GM13976 (cell line): ENCODE measurements around the gene MEIOSIN.

Experiments used
- DNase-seq: peaks from one replicate; pipeline ENCODE4 v3.0.0; 2012; ENCODE audit warnings: low spot score
- in situ Hi-C: fragments of 300-500 bp; cut with MboI; formaldehyde crosslinking; loops from one replicate; pipeline ENCODE4 v1.12.0; 2022; ENCODE audit warnings: low sequenced_read_pairs, mixed read lengths, inconsistent platforms; ENCODE audit not compliant: unreplicated experiment
- TF ChIP-seq, protein P1 (sequence below): IDR thresholded peaks from 2 replicates; pipeline ENCODE4 v1.5.1; 2012; ENCODE audit warnings: borderline replicate concordance, mild to moderate bottlenecking; ENCODE audit not compliant: insufficient read depth; ENCODE audit errors: extremely low read depth, missing control alignments, control extremely low read depth

The MEIOSIN gene

GRCh38 chr19:45801603-45802175, 68.5 kb downstream of the MEIOSIN start:
- in situ Hi-C loops: no loop called here
- DNase-seq: no peak
- TF ChIP-seq, protein P1, sequence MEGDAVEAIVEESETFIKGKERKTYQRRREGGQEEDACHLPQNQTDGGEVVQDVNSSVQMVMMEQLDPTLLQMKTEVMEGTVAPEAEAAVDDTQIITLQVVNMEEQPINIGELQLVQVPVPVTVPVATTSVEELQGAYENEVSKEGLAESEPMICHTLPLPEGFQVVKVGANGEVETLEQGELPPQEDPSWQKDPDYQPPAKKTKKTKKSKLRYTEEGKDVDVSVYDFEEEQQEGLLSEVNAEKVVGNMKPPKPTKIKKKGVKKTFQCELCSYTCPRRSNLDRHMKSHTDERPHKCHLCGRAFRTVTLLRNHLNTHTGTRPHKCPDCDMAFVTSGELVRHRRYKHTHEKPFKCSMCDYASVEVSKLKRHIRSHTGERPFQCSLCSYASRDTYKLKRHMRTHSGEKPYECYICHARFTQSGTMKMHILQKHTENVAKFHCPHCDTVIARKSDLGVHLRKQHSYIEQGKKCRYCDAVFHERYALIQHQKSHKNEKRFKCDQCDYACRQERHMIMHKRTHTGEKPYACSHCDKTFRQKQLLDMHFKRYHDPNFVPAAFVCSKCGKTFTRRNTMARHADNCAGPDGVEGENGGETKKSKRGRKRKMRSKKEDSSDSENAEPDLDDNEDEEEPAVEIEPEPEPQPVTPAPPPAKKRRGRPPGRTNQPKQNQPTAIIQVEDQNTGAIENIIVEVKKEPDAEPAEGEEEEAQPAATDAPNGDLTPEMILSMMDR: no peak

DNA sequence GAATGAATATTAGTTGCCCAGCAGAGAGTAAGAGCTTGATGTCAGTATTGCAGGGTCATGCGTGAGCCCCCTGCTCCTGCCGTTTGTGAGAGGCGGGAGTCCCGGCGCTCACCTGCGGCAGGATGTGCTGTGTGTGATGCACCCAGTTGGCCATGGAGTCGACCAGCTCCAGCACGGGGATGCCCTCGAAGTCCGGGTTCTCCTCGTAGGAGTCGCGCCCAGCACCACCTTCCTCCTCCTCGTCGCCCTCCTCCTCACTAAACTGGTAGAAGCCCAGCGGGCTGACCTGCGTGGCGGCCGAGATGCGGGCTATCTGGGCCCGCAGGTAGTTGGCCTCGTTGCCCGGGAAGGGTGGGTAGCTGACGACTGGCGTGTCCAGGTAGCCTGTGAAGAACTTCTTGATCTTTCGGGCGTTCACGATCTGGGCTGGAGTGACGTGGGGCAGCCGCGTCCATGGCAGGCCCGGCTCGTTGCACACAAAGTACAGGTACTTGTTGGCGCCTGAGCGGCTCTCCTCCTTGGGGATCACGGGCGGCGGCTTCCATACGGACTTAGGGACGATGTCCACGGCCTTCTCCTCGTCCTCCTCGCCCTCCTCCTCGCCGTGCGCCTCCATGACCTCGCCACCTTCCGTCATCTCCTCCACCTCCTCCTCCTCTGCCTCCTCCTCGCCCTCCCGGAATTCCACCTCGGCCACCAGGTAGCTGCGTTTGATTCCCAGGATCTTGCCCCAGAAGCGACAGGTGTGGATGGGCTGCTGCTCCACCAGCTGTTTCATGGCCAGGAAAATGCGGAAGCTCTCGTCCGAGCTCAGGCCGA, 71.1 kb downstream of the MEIOSIN start:
- no peak for DNase-seq
- TF ChIP-seq, protein P1: no peak
- in situ Hi-C loops: no loop called here

DNA sequence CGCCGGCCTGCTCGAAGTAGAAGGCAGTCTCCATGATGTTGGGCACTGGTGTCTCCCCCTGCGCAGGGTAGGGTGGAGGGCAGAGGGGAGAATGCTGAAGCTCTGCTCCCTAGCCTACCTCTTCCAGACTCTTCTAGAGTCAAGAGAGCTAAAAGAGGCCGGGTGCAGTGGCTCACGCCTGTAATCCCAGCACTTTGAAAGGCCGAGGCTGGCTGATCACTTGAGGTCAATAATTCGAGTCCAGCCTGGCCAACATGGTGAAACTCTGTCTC, 71.7 kb downstream of the MEIOSIN start:
- DNase-seq: no peak
- TF ChIP-seq, protein P1: no peak
- in situ Hi-C loops: no loop called here

- in situ Hi-C loops: no loop called here
- no peak for DNase-seq
Measured at GRCh38 chr19:45805719-45806118, 72.5 kb downstream of the MEIOSIN start.

GRCh38 chr19:45809643-45810159, 76.5 kb downstream of the MEIOSIN start:
- no peak for DNase-seq
- in situ Hi-C loops: no loop called here
- TF ChIP-seq, protein P1: no peak

More at GRCh38 chr19:45805719-45806118, 72.5 kb downstream of the MEIOSIN start:
- TF ChIP-seq, protein P1: no peak

DNA sequence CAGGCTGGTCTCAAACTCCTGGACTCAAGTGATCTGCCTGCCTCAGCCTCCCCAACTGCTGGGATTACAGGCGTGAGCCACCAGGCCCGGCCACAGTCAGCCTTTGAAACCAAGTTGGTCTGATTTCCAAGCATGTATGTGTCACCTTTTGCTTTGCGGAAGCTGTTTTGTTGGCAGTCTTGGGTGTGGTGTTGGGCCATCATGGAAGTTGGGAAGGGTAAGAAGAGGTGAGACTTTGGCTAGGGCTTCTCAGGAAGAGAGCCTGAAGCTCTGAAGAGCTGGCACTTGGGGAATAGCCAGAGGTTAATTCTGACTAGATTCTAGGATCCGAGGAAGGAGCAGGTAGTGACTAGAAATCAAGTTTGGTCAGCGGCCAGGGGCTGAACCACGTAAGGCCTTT, 79.1 kb downstream of the MEIOSIN start:
- DNase-seq: no peak
- TF ChIP-seq, protein P1: no peak
- in situ Hi-C loops: no loop called here
